Upper lobe of left lung (tissue), 6 donors: Measurements from ENCODE around the gene FKBP9. TPM values are rescaled to one million over a fixed set of nuclear protein-coding genes. Genes with fewer than 3 reads are reported as not detected.
A peak's percentile ranks its signal among the peaks of the same experiment; 100 is the strongest.
"Not testable (repeated sequence)": the region's sequence is repeated elsewhere in the genome, so short reads cannot be mapped to it uniquely, and the experiment has no call there.

Experiments used
- ATAC-seq, 2 donors: fragments of 200-7000 bp; cut with Tn5 transposase; one replicate each; pipeline ENCODE4 v1.9.1; 2022; ENCODE audit warnings: mild to moderate bottlenecking in 2 of 2, moderate library complexity in 2 of 2; ENCODE audit not compliant: low FRiP score in 2 of 2
- DNase-seq, 2 donors: peaks; one replicate each; pipeline ENCODE4 v3.0.0-alpha.2; 2019 to 2020
- H3K27ac ChIP-seq, 4 donors: fragments of 200-600 bp; sonication (generic); one replicate each; pipeline ENCODE4 v1.5.1; 2016 to 2019
- H3K27me3 ChIP-seq, 4 donors: fragments of 200-600 bp; sonication (generic); one replicate each; pipeline ENCODE4 v1.5.1; 2017 to 2019
- H3K36me3 ChIP-seq, 4 donors: fragments of 200-600 bp; sonication (generic); one replicate each; pipeline ENCODE4 v1.5.1; 2016 to 2019
- H3K4me1 ChIP-seq, 4 donors: fragments of 200-600 bp; sonication (generic); one replicate each; pipeline ENCODE4 v1.5.1; 2018 to 2019
- H3K4me3 ChIP-seq, 4 donors: fragments of 200-600 bp; sonication (generic); one replicate each; pipeline ENCODE4 v1.5.1; 2017 to 2019; ENCODE audit warnings: mild to moderate bottlenecking in 2 of 4, moderate library complexity in 1 of 4
- H3K9me3 ChIP-seq, 4 donors: fragments of 200-600 bp; sonication (generic); one replicate each; pipeline ENCODE4 v1.5.1; 2018 to 2019
- POLR2AphosphoS5 ChIP-seq, 2 donors: sonication (generic); formaldehyde crosslinking; IDR thresholded peaks; one replicate each; pipeline ENCODE4 v1.5.1; 2017; ENCODE audit warnings: antibody characterized with exemption in 2 of 2
- WGBS, 2 donors: methylation state at CpG; one replicate each; pipeline ENCODE4 v1.1.5; 2017 to 2018; 5-methylcytosine and 5-hydroxymethylcytosine counted together
- total RNA-seq, 6 donors: library from RNA; depleted of rRNA in 4 of 6; stranded (reverse); fragments of >200 nt in 4 of 6; gene quantifications; one replicate each; pipeline versions ENCODE4 v1.1.0 to v1.2.1, GENCODE V29; 2016 to 2021
- donor health status: DM: no; HTN: no; CAD: no; lungs with moderate emphysema.
- donor health status: DM: no; HTN: yes; CAD: no; lungs with severe emphysema.

FKBP9 gene
- total RNA-seq, 6 donors from 2014 or later: 117 to 262 (median 136) TPM

GRCh38 chr7:32979902-32980301 is 22.7 kb downstream of the FKBP9 start:
- not testable (repeated sequence) for H3K9me3 ChIP-seq, DNase-seq, H3K4me3 ChIP-seq, H3K27me3 ChIP-seq, H3K4me1 ChIP-seq, H3K27ac ChIP-seq, ATAC-seq
- H3K36me3 ChIP-seq: peaks cover 0 to 25% (median 1%) of the 10 kb centered on the region in 4 donors
- WGBS, 2 donors: no CpG with 5 or more reads among the region's 2 CpGs

GRCh38 chr7:32988148-32988547 is 30.9 kb downstream of the FKBP9 start:
- DNase-seq, ATAC-seq, H3K4me1 ChIP-seq, H3K9me3 ChIP-seq, H3K27me3 ChIP-seq, H3K27ac ChIP-seq, H3K4me3 ChIP-seq: not testable (repeated sequence)
- WGBS, 2 donors: 42 to 66% methylated on average over 5 to 8 of the region's 8 CpGs
- H3K36me3 ChIP-seq: peaks cover 4 to 19% (median 5%) of the 10 kb centered on the region in 4 donors

- DNase-seq, H3K27ac ChIP-seq, H3K27me3 ChIP-seq, H3K9me3 ChIP-seq, H3K4me3 ChIP-seq, H3K4me1 ChIP-seq: not testable (repeated sequence)
- ATAC-seq: peak in 1 of 2 donors; percentile 62
- peaks cover 3 to 12% (median 4%) of the 10 kb centered on the region in 4 donors for H3K36me3 ChIP-seq
- WGBS, 2 donors: 50 to 60% methylated on average over 1 to 4 of the region's 5 CpGs
Measured at GRCh38 chr7:32991068-32991585, 33.9 kb downstream of the FKBP9 start.

- WGBS, 2 donors: 48 to 61% methylated on average over 3 to 9 of the region's 9 CpGs
- H3K9me3 ChIP-seq, H3K4me1 ChIP-seq, H3K36me3 ChIP-seq, DNase-seq, H3K27ac ChIP-seq, H3K27me3 ChIP-seq, ATAC-seq, H3K4me3 ChIP-seq: not testable (repeated sequence)
Measured at GRCh38 chr7:32991975-32992700, 34.9 kb downstream of the FKBP9 start.

GRCh38 chr7:32992750-32993149 is 35.5 kb downstream of the FKBP9 start:
- H3K9me3 ChIP-seq, H3K4me3 ChIP-seq, H3K27me3 ChIP-seq, H3K36me3 ChIP-seq, H3K4me1 ChIP-seq, DNase-seq, H3K27ac ChIP-seq: not testable (repeated sequence)
- peak in 1 of 2 donors; percentile 39 for ATAC-seq
- WGBS, 2 donors: 59 to 67% methylated on average over 1 to 6 of the region's 6 CpGs

- not testable (repeated sequence) for ATAC-seq, H3K9me3 ChIP-seq, H3K27me3 ChIP-seq, DNase-seq, H3K36me3 ChIP-seq
- Histone ChIP-seq H3K4me3 (peak overlapping the region in 2 of 4 donors; percentile 29), H3K4me1 (peaks cover 0 to 14% (median 11%) of the 10 kb centered on the region in 4 donors), H3K27ac (peak overlapping the region; percentile 33 to 74 (median 58))
- WGBS, 2 donors: 70 to 77% methylated on average over 2 of the region's 4 CpGs
Measured at GRCh38 chr7:32997956-32998355, 40.7 kb downstream of the FKBP9 start.

- ATAC-seq (peak; percentile 88 to 90), DNase-seq (peak in 1 of 2 donors; percentile 76)
- Histone ChIP-seq H3K4me1 (peaks cover 0 to 14% (median 11%) of the 10 kb centered on the region in 4 donors), H3K4me3 (peak overlapping the region in 3 of 4 donors; percentile 5 to 29 (median 29)), H3K27ac (peak overlapping the region; percentile 33 to 74 (median 58))
- WGBS, 2 donors: 10 to 12% methylated on average over 10 to 14 of the region's 14 CpGs
- not testable (repeated sequence) for H3K36me3 ChIP-seq, H3K9me3 ChIP-seq, H3K27me3 ChIP-seq
- TF ChIP-seq POLR2AphosphoS5 (IDR thresholded peaks at IDR 0.05): peak in 1 of 2 donors; percentile 50
Measured at GRCh38 chr7:32998361-32999171, 41.3 kb downstream of the FKBP9 start.

GRCh38 chr7:32999380-32999779 is 42.1 kb downstream of the FKBP9 start:
- H3K36me3 ChIP-seq: peaks cover 0 to 14% (median 4%) of the 10 kb centered on the region in 4 donors
- not testable (repeated sequence) for ATAC-seq, H3K9me3 ChIP-seq, H3K4me3 ChIP-seq, DNase-seq, H3K27me3 ChIP-seq
- H3K4me1 ChIP-seq: peaks cover 0 to 14% (median 11%) of the 10 kb centered on the region in 4 donors
- peak overlapping the region in 2 of 4 donors; percentile 65 to 74 for H3K27ac ChIP-seq
- 47% methylated on average over 4 of the region's 4 CpGs for WGBS, 2 donors

GRCh38 chr7:33003111-33003510 is 45.9 kb downstream of the FKBP9 start:
- not testable (repeated sequence) for DNase-seq, H3K4me1 ChIP-seq, H3K4me3 ChIP-seq, ATAC-seq, H3K27ac ChIP-seq, H3K9me3 ChIP-seq, H3K27me3 ChIP-seq
- H3K36me3 ChIP-seq: peaks cover 0 to 25% (median 9%) of the 10 kb centered on the region in 4 donors

GRCh38 chr7:33004104-33004616 is 46.9 kb downstream of the FKBP9 start:
- H3K9me3 ChIP-seq, ATAC-seq, H3K27ac ChIP-seq, H3K4me1 ChIP-seq, H3K27me3 ChIP-seq, H3K4me3 ChIP-seq: not testable (repeated sequence)
- 89 to 92% methylated on average over 10 of the region's 10 CpGs for WGBS, 2 donors
- peaks cover 0 to 25% (median 9%) of the 10 kb centered on the region in 4 donors for H3K36me3 ChIP-seq
- DNase-seq: peak in 1 of 2 donors; percentile 46

- not testable (repeated sequence) for H3K27me3 ChIP-seq, H3K4me3 ChIP-seq, H3K9me3 ChIP-seq, H3K4me1 ChIP-seq, H3K27ac ChIP-seq, DNase-seq, ATAC-seq
- 89 to 96% methylated on average over 8 of the region's 8 CpGs for WGBS, 2 donors
- H3K36me3 ChIP-seq: peaks cover 0 to 25% (median 9%) of the 10 kb centered on the region in 4 donors
Measured at GRCh38 chr7:33005193-33005592, 48.0 kb downstream of the FKBP9 start.

GRCh38 chr7:33005690-33006089 is 48.5 kb downstream of the FKBP9 start:
- not testable (repeated sequence) for H3K27me3 ChIP-seq, H3K4me3 ChIP-seq, ATAC-seq, H3K4me1 ChIP-seq, H3K9me3 ChIP-seq, DNase-seq, H3K27ac ChIP-seq
- whole genome bisulfite sequencing, 2 donors: 83 to 98% methylated on average over 4 of the region's 4 CpGs
- peaks cover 0 to 25% (median 9%) of the 10 kb centered on the region in 4 donors for H3K36me3 ChIP-seq
